KOPT-K1 (cell line): ENCODE measurements around the gene TCP11.

Source experiments
- H3K27ac ChIP-seq: fragments of 200-600 bp; sonication (generic); 2 replicates; pipeline ENCODE4 v1.5.1; 2016; ENCODE audit warnings: antibody characterized with exemption, mild to moderate bottlenecking, low read depth, low read length; ENCODE audit not compliant: poor library complexity, severe bottlenecking
- H3K36me3 ChIP-seq: fragments of 200-600 bp; sonication (generic); 2 replicates; pipeline ENCODE4 v1.5.1; 2017; ENCODE audit warnings: antibody characterized with exemption, mild to moderate bottlenecking, low read length, moderate library complexity; ENCODE audit not compliant: insufficient read depth
- H3K9me3 ChIP-seq: fragments of 200-600 bp; sonication (generic); 2 replicates; pipeline ENCODE4 v1.5.1; 2017; ENCODE audit warnings: antibody characterized with exemption, low read length, mild to moderate bottlenecking; ENCODE audit not compliant: insufficient read depth, poor library complexity, severe bottlenecking

Gene TCP11

GRCh38 chr6:35177596-35177995, 36.5 kb upstream of the TCP11 start:
- no peak overlapping the region for H3K27ac ChIP-seq
- no peaks in the 10 kb centered on the region for H3K9me3 ChIP-seq

GRCh38 chr6:35177157-35177556, 36.0 kb upstream of the TCP11 start:
- H3K9me3 ChIP-seq: no peaks in the 10 kb centered on the region
- H3K36me3 ChIP-seq: no peaks in the 10 kb centered on the region
- H3K27ac ChIP-seq: no peak overlapping the region

More at GRCh38 chr6:35177596-35177995, 36.5 kb upstream of the TCP11 start:
- H3K36me3 ChIP-seq: no peaks in the 10 kb centered on the region

GRCh38 chr6:35176301-35177024, 35.3 kb upstream of the TCP11 start:
- H3K27ac ChIP-seq: no peak overlapping the region
- no peaks in the 10 kb centered on the region for H3K36me3 ChIP-seq
- no peaks in the 10 kb centered on the region for H3K9me3 ChIP-seq

- Histone ChIP-seq H3K36me3 (no peaks in the 10 kb centered on the region), H3K27ac (no peak overlapping the region), H3K9me3 (no peaks in the 10 kb centered on the region)
Measured at GRCh38 chr6:35174501-35174900, 33.4 kb upstream of the TCP11 start.

- Histone ChIP-seq H3K9me3 (no peaks in the 10 kb centered on the region), H3K36me3 (no peaks in the 10 kb centered on the region), H3K27ac (no peak overlapping the region)
Measured at GRCh38 chr6:35174088-35174434, 32.9 kb upstream of the TCP11 start.

GRCh38 chr6:35173427-35174087, 32.4 kb upstream of the TCP11 start:
- Histone ChIP-seq H3K27ac (no peak overlapping the region), H3K9me3 (no peaks in the 10 kb centered on the region), H3K36me3 (no peaks in the 10 kb centered on the region)

GRCh38 chr6:35173044-35173426, 31.9 kb upstream of the TCP11 start:
- no peak overlapping the region for H3K27ac ChIP-seq
- H3K9me3 ChIP-seq: no peaks in the 10 kb centered on the region
- H3K36me3 ChIP-seq: no peaks in the 10 kb centered on the region

- no peaks in the 10 kb centered on the region for H3K36me3 ChIP-seq
- no peak overlapping the region for H3K27ac ChIP-seq
- H3K9me3 ChIP-seq: no peaks in the 10 kb centered on the region
Measured at GRCh38 chr6:35170891-35171290, 29.8 kb upstream of the TCP11 start.

- Histone ChIP-seq H3K9me3 (no peaks in the 10 kb centered on the region), H3K36me3 (no peaks in the 10 kb centered on the region), H3K27ac (no peak overlapping the region)
Measured at GRCh38 chr6:35170166-35170565, 29.0 kb upstream of the TCP11 start.

GRCh38 chr6:35168461-35168861, 27.3 kb upstream of the TCP11 start:
- no peaks in the 10 kb centered on the region for H3K9me3 ChIP-seq
- no peak overlapping the region for H3K27ac ChIP-seq

GRCh38 chr6:35167505-35167904, 26.4 kb upstream of the TCP11 start:
- no peak overlapping the region for H3K27ac ChIP-seq
- H3K9me3 ChIP-seq: no peaks in the 10 kb centered on the region
- H3K36me3 ChIP-seq: no peaks in the 10 kb centered on the region

More at GRCh38 chr6:35168461-35168861, 27.3 kb upstream of the TCP11 start:
- H3K36me3 ChIP-seq: no peaks in the 10 kb centered on the region

- Histone ChIP-seq H3K27ac (no peak overlapping the region), H3K9me3 (no peaks in the 10 kb centered on the region), H3K36me3 (no peaks in the 10 kb centered on the region)
Measured at GRCh38 chr6:35166520-35166919, 25.4 kb upstream of the TCP11 start.

- H3K36me3 ChIP-seq: no peaks in the 10 kb centered on the region
- no peaks in the 10 kb centered on the region for H3K9me3 ChIP-seq
- no peak overlapping the region for H3K27ac ChIP-seq
Measured at GRCh38 chr6:35166116-35166515, 25.0 kb upstream of the TCP11 start.

- Histone ChIP-seq H3K27ac (no peak overlapping the region), H3K36me3 (no peaks in the 10 kb centered on the region), H3K9me3 (no peaks in the 10 kb centered on the region)
Measured at GRCh38 chr6:35165630-35166071, 24.5 kb upstream of the TCP11 start.

- H3K9me3 ChIP-seq: no peaks in the 10 kb centered on the region
- no peak overlapping the region for H3K27ac ChIP-seq
- no peaks in the 10 kb centered on the region for H3K36me3 ChIP-seq
Measured at GRCh38 chr6:35164868-35165267, 23.7 kb upstream of the TCP11 start.

GRCh38 chr6:35164277-35164676, 23.1 kb upstream of the TCP11 start:
- Histone ChIP-seq H3K36me3 (no peaks in the 10 kb centered on the region), H3K27ac (no peak overlapping the region), H3K9me3 (no peaks in the 10 kb centered on the region)
